ENCODE results near the gene ISG15. TPM values are rescaled to one million over a fixed set of nuclear protein-coding genes. Genes with fewer than 3 reads are reported as not detected.

ISG15 gene
- total and polyA plus RNA-seq, 9 of the 15 experiments (the other 6 are each of a cell fraction or from before 2014, with no cell fraction given), result 0.40 to 58.3 (median 12.2) TPM

GRCh38 chr1:978069-978834 lies 35.0 kb upstream of the ISG15 start:
- no peak overlapping the region for H3K4me2 ChIP-seq (ENCODE audit: insufficient read depth, low read length)
- ChIA-PET POLR2A (no interaction called here), CTCF (ENCODE audit: low intra/inter-chr PET ratio) (no interaction called here)
- ATAC-seq (peak; percentile 39), FAIRE-seq (no peak), DNase-seq (ENCODE audit: extremely low read depth in 1 of 4, low spot score in 3 of 4) (peak; percentile 38 to 59 (median 54))
- no peak overlapping the region for H2AFZ ChIP-seq (ENCODE audit: low read depth, low read length)
- no peaks in the 10 kb centered on the region for H3K36me3 ChIP-seq (ENCODE audit: control insufficient read depth, insufficient read depth, low read length)
- in situ Hi-C loops (cut with MboI) (no loop called here), intact Hi-C loops (cut with micrococcal nuclease) (no loop called here)
- no peaks in the 10 kb centered on the region for H3K9me1 ChIP-seq (ENCODE audit: control insufficient read depth, insufficient read depth, low read length)
- H3K4me3 ChIP-seq, result no peak overlapping the region
- H3K4me1 ChIP-seq (replicated peaks in 1 of 2; ENCODE audit: control insufficient read depth in 2 of 2, insufficient read depth in 2 of 2, low read length in 2 of 2), result peaks cover 0 to 84% of the 10 kb centered on the region in 2 experiments; a peak in 3 of 5 replicates
- H3K79me2 ChIP-seq (ENCODE audit: control insufficient read depth, insufficient read depth, low read length), result no peaks in the 10 kb centered on the region
- H4K20me1 ChIP-seq (replicated peaks; ENCODE audit: control insufficient read depth, insufficient read depth, low read length), result peaks cover 13% of the 10 kb centered on the region
- H3K9me3 ChIP-seq (replicated peaks; ENCODE audit: control insufficient read depth, insufficient read depth, low read depth, low read length), result no peaks in the 10 kb centered on the region
- WGBS (ENCODE audit: insufficient coverage, low coverage, missing lambda C conversion rate), result 16% methylated on average over 42 of the region's 44 CpGs
- H3K27me3 ChIP-seq (ENCODE audit: control insufficient read depth in 2 of 2, insufficient read depth in 2 of 2, low read length in 2 of 2), result peaks cover 33 to 74% of the 10 kb centered on the region in 2 experiments; a peak in 4 of 5 replicates
- no TSS peak for BruUV-seq (replicated peaks)
- H3K9ac ChIP-seq (ENCODE audit: insufficient read depth in 1 of 2, low read depth in 2 of 2, low read length in 2 of 2), result no peak overlapping the region; a peak in 1 of 4 replicates
- no peak overlapping the region for H3K27ac ChIP-seq (ENCODE audit: extremely low read depth, low read depth, low read length)
- TF ChIP-seq ZBTB1 (CRISPR knock-in tag; IDR thresholded peaks at IDR 0.05; ENCODE audit: borderline replicate concordance, low read depth) (peak; percentile 93), L3MBTL2 (IDR thresholded peaks at IDR 0.05) (0 out of 2 replicates have a peak, but pooled peaks have one; percentile 39), SMAD4 (CRISPR knock-in tag; conservative IDR thresholded peaks at IDR 0.05) (no peak), CTBP1 (IDR thresholded peaks at IDR 0.05; ENCODE audit: borderline replicate concordance) (0 out of 2 replicates have a peak, but pooled peaks have one; percentile 48), MNT (conservative IDR thresholded peaks at IDR 0.05) (0 out of 4 replicates have a peak, but pooled peaks of 1 of the 2 experiments have one; percentile 15), HDAC1 (IDR thresholded peaks at IDR 0.05) (peak in 1 of 2 experiments; percentile 34; a peak in 1 of 4 replicates), USF1 (CRISPR knock-in tag; IDR thresholded peaks at IDR 0.05) (0 out of 2 replicates have a peak, but pooled peaks have one; percentile 53), SRF (CRISPR knock-in tag; IDR thresholded peaks at IDR 0.05) (no peak), GATAD2A (IDR thresholded peaks at IDR 0.05) (0 out of 2 replicates have a peak, but pooled peaks have one; percentile 14), ZKSCAN3 (CRISPR knock-in tag; IDR thresholded peaks at IDR 0.05) (no peak), USF2 (CRISPR knock-in tag; IDR thresholded peaks at IDR 0.05) (peak; percentile 50; the same call in 1 of the 2 replicates), MEIS2 (IDR thresholded peaks at IDR 0.05; ENCODE audit: partially characterized antibody) (peak; percentile 64)
- TF ChIP-seq, protein P1, sequence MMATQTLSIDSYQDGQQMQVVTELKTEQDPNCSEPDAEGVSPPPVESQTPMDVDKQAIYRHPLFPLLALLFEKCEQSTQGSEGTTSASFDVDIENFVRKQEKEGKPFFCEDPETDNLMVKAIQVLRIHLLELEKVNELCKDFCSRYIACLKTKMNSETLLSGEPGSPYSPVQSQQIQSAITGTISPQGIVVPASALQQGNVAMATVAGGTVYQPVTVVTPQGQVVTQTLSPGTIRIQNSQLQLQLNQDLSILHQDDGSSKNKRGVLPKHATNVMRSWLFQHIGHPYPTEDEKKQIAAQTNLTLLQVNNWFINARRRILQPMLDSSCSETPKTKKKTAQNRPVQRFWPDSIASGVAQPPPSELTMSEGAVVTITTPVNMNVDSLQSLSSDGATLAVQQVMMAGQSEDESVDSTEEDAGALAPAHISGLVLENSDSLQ (IDR thresholded peaks at IDR 0.05), result peak; percentile 69
- TF ChIP-seq, protein P2, sequence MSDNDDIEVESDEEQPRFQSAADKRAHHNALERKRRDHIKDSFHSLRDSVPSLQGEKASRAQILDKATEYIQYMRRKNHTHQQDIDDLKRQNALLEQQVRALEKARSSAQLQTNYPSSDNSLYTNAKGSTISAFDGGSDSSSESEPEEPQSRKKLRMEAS (CRISPR knock-in tag; IDR thresholded peaks at IDR 0.05), result peak; percentile 63
- TF ChIP-seq, protein P3, sequence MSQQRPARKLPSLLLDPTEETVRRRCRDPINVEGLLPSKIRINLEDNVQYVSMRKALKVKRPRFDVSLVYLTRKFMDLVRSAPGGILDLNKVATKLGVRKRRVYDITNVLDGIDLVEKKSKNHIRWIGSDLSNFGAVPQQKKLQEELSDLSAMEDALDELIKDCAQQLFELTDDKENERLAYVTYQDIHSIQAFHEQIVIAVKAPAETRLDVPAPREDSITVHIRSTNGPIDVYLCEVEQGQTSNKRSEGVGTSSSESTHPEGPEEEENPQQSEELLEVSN (IDR thresholded peaks at IDR 0.05; ENCODE audit: borderline replicate concordance in 1 of 2, extremely low read depth in 1 of 2, insufficient read depth in 1 of 2, insufficient read length in 1 of 2, low read depth in 1 of 2, low read length in 1 of 2, poor library complexity in 1 of 2, severe bottlenecking in 1 of 2), result peak in 1 of 2 experiments; percentile 78
